ENCODE measurements around the gene SCD5.

SCD5 gene

GRCh38 chr4:82739287-82740190, 59.1 kb downstream of the SCD5 start:
- no peak for TF ChIP-seq ZFX (IDR thresholded peaks at IDR 0.05)
- TF ChIP-seq, protein P1, sequence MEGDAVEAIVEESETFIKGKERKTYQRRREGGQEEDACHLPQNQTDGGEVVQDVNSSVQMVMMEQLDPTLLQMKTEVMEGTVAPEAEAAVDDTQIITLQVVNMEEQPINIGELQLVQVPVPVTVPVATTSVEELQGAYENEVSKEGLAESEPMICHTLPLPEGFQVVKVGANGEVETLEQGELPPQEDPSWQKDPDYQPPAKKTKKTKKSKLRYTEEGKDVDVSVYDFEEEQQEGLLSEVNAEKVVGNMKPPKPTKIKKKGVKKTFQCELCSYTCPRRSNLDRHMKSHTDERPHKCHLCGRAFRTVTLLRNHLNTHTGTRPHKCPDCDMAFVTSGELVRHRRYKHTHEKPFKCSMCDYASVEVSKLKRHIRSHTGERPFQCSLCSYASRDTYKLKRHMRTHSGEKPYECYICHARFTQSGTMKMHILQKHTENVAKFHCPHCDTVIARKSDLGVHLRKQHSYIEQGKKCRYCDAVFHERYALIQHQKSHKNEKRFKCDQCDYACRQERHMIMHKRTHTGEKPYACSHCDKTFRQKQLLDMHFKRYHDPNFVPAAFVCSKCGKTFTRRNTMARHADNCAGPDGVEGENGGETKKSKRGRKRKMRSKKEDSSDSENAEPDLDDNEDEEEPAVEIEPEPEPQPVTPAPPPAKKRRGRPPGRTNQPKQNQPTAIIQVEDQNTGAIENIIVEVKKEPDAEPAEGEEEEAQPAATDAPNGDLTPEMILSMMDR (conservative IDR thresholded peaks at IDR 0.05): peak; percentile 99
- H3K27ac ChIP-seq: no peak overlapping the region

DNA sequence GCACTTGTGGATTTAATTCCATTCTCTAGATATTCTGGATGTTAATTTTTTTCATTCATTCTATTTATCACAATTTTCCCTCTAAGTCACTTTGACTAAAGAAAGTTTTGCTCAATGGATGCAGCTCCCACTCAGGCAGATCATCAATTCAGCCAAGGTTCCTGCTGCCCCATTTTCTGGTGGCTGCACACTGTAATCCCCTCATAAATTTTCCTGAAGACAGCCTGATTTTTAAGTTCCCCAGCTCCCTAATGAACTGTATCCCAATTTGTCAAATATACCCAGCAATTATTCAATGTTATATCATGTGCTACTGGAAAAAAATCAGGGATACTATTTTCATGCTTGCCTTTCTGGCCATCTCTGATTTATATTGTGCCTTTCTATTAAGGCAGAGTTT, 61.2 kb downstream of the SCD5 start:
- no peak overlapping the region for H3K27ac ChIP-seq
- TF ChIP-seq, protein P1 (conservative IDR thresholded peaks at IDR 0.05): no peak
- TF ChIP-seq ZFX (IDR thresholded peaks at IDR 0.05): no peak

- TF ChIP-seq, protein P1 (conservative IDR thresholded peaks at IDR 0.05): no peak
- no peak for TF ChIP-seq ZFX (IDR thresholded peaks at IDR 0.05)
- no peak overlapping the region for H3K27ac ChIP-seq
These were observed 65.0 kb downstream of the SCD5 start for GRCh38 chr4:82733636-82734035.

DNA sequence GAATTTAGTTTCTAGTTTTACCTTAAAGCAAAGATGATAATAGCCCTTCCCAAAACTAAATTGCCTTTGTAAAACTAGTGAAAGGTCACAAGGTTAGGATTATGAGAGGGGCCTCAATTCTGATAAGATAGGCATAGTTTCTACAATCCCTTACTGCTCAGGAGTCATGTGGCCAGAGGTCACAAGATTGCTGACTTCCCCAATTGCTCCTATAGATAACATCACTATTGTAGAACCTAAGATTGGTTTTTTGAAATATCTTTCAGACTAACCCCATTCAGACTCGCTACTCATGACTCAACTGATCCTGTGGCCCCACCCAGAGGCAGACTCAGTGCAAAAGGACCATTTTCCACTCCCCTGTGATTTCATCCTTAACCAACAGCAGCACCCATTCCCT, 70.3 kb downstream of the SCD5 start:
- TF ChIP-seq, protein P1 (conservative IDR thresholded peaks at IDR 0.05): no peak
- no peak for TF ChIP-seq ZFX (IDR thresholded peaks at IDR 0.05)
- no peak overlapping the region for H3K27ac ChIP-seq

GRCh38 chr4:82726596-82726995, 72.0 kb downstream of the SCD5 start:
- TF ChIP-seq, protein P1 (conservative IDR thresholded peaks at IDR 0.05): no peak
- no peak for TF ChIP-seq ZFX (IDR thresholded peaks at IDR 0.05)
- H3K27ac ChIP-seq: no peak overlapping the region

- TF ChIP-seq ZFX (IDR thresholded peaks at IDR 0.05): no peak
- TF ChIP-seq, protein P1 (conservative IDR thresholded peaks at IDR 0.05): peak; percentile 86
- no peak overlapping the region for H3K27ac ChIP-seq
These were observed 76.7 kb downstream of the SCD5 start for GRCh38 chr4:82721819-82722423.
